Tibial nerve (tissue), 4 donors: Measurements from ENCODE around the gene CLASRP. TPM values are rescaled to one million over a fixed set of nuclear protein-coding genes. Genes with fewer than 3 reads are reported as not detected.

ENCODE experiments used
- DNase-seq, 2 donors: peaks; one replicate each; pipeline ENCODE4 v3.0.0-alpha.2; 2019; ENCODE audit warnings: low spot score in 2 of 2
- H3K27ac ChIP-seq, 4 donors: fragments of 200-600 bp; sonication (generic) in 3 of 4; one replicate each; pipeline ENCODE4 v1.5.1; 2017 to 2019; ENCODE audit warnings: mild to moderate bottlenecking in 1 of 4
- H3K27me3 ChIP-seq, 2 donors: fragments of 200-600 bp; sonication (generic) in 1 of 2; one replicate each; pipeline versions ENCODE4 v1.5.1 to v1.6.0; 2017 to 2019
- H3K36me3 ChIP-seq, 3 donors: fragments of 200-600 bp; sonication (generic); one replicate each; pipeline ENCODE4 v1.5.1; 2018 to 2019
- H3K4me1 ChIP-seq, 4 donors: fragments of 200-600 bp; sonication (generic) in 3 of 4; one replicate each; pipeline ENCODE4 v1.5.1; 2017 to 2019
- H3K4me3 ChIP-seq, 4 donors: fragments of 200-600 bp; sonication (generic) in 3 of 4; one replicate each; pipeline ENCODE4 v1.5.1; 2017 to 2019; ENCODE audit warnings: mild to moderate bottlenecking in 1 of 4, moderate library complexity in 1 of 4
- H3K9me3 ChIP-seq, 4 donors: fragments of 200-600 bp; sonication (generic) in 3 of 4; one replicate each; pipeline ENCODE4 v1.5.1; 2017 to 2019
- EP300 ChIP-seq, 2 donors: sonication (generic); formaldehyde crosslinking; IDR thresholded peaks; one replicate each; pipeline ENCODE4 v1.6.1; 2017; ENCODE audit warnings: antibody characterized with exemption in 2 of 2, mild to moderate bottlenecking in 1 of 2
- POLR2A ChIP-seq, 2 donors: fragments of 450-650 bp; IDR thresholded peaks; one replicate each; pipeline ENCODE4 v1.6.1; 2017; ENCODE audit warnings: antibody characterized with exemption in 2 of 2, mild to moderate bottlenecking in 2 of 2, moderate library complexity in 2 of 2
- WGBS, 2 donors: methylation state at CpG; one replicate each; pipeline ENCODE4 v1.1.5; 2018; 5-methylcytosine and 5-hydroxymethylcytosine counted together
- total RNA-seq, 4 donors: library from RNA; depleted of rRNA; stranded (reverse); fragments of >200 nt; gene quantifications; one replicate each; pipeline ENCODE4 v1.1.0, GENCODE V29; 2016
- TF ChIP-seq, protein P1 (sequence below), 5 experiments: fragments of 200-600 bp in 3 of 5; fragments of 450-650 bp in 2 of 5; sonication (generic) in 3 of 5; IDR thresholded peaks; one replicate each; pipeline ENCODE4 v1.5.1; 2016 to 2019; ENCODE audit warnings: antibody characterized with exemption in 5 of 5, mild to moderate bottlenecking in 3 of 5, moderate library complexity in 2 of 5

Gene CLASRP
- total RNA-seq, 4 donors from 2014 or later: 72.8 to 109 (median 95.5) TPM

GRCh38 chr19:45090034-45090433, 51.2 kb downstream of the CLASRP start:
- no peaks in the 10 kb centered on the region for H3K27me3 ChIP-seq
- 88 to 92% methylated on average over 17 of the region's 17 CpGs for WGBS, 2 donors
- H3K4me1 ChIP-seq: peaks cover 0 to 28% (median 23%) of the 10 kb centered on the region in 4 donors
- H3K9me3 ChIP-seq: no peaks in the 10 kb centered on the region
- H3K36me3 ChIP-seq: peaks cover 0 to 49% (median 0%) of the 10 kb centered on the region in 3 donors
- H3K4me3 ChIP-seq: no peak overlapping the region
- no peak for DNase-seq
- TF ChIP-seq EP300 (IDR thresholded peaks at IDR 0.05): no peak
- no peak for TF ChIP-seq POLR2A (IDR thresholded peaks at IDR 0.05)
- TF ChIP-seq, protein P1, sequence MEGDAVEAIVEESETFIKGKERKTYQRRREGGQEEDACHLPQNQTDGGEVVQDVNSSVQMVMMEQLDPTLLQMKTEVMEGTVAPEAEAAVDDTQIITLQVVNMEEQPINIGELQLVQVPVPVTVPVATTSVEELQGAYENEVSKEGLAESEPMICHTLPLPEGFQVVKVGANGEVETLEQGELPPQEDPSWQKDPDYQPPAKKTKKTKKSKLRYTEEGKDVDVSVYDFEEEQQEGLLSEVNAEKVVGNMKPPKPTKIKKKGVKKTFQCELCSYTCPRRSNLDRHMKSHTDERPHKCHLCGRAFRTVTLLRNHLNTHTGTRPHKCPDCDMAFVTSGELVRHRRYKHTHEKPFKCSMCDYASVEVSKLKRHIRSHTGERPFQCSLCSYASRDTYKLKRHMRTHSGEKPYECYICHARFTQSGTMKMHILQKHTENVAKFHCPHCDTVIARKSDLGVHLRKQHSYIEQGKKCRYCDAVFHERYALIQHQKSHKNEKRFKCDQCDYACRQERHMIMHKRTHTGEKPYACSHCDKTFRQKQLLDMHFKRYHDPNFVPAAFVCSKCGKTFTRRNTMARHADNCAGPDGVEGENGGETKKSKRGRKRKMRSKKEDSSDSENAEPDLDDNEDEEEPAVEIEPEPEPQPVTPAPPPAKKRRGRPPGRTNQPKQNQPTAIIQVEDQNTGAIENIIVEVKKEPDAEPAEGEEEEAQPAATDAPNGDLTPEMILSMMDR (IDR thresholded peaks at IDR 0.05): no peak
- no peak overlapping the region for H3K27ac ChIP-seq

DNA sequence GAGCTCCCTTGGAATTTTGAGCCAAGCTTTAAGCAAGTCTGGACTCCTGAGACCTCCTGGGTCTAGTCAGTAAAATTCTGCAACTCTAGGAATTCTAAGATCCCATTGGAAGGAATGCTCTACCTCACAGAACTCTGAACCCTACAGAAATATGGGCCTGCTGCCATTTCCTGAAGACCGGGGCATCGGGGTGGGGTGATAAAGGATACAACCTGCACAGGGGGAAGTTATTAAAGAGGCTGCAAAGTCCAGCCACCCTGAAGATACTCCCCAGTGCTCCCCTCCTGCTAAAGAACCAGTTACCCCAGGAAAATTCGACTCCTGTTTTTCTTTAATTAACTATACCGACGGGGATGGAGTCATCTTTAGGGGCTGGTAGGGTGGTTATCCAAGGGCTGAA, 51.8 kb downstream of the CLASRP start:
- peak overlapping the region in 3 of 4 donors; percentile 87 to 99 (median 98) for H3K4me3 ChIP-seq
- no peaks in the 10 kb centered on the region for H3K9me3 ChIP-seq
- H3K27me3 ChIP-seq: no peaks in the 10 kb centered on the region
- TF ChIP-seq, protein P1 (IDR thresholded peaks at IDR 0.05): no peak
- TF ChIP-seq POLR2A (IDR thresholded peaks at IDR 0.05) (no peak), EP300 (IDR thresholded peaks at IDR 0.05) (no peak)
- peaks cover 0 to 34% (median 26%) of the 10 kb centered on the region in 4 donors for H3K4me1 ChIP-seq
- H3K27ac ChIP-seq: peak overlapping the region in 1 of 4 donors; percentile 85
- H3K36me3 ChIP-seq: peaks cover 0 to 44% (median 0%) of the 10 kb centered on the region in 3 donors
- no peak for DNase-seq
- 53 to 54% methylated on average over 5 of the region's 5 CpGs for WGBS, 2 donors

DNA sequence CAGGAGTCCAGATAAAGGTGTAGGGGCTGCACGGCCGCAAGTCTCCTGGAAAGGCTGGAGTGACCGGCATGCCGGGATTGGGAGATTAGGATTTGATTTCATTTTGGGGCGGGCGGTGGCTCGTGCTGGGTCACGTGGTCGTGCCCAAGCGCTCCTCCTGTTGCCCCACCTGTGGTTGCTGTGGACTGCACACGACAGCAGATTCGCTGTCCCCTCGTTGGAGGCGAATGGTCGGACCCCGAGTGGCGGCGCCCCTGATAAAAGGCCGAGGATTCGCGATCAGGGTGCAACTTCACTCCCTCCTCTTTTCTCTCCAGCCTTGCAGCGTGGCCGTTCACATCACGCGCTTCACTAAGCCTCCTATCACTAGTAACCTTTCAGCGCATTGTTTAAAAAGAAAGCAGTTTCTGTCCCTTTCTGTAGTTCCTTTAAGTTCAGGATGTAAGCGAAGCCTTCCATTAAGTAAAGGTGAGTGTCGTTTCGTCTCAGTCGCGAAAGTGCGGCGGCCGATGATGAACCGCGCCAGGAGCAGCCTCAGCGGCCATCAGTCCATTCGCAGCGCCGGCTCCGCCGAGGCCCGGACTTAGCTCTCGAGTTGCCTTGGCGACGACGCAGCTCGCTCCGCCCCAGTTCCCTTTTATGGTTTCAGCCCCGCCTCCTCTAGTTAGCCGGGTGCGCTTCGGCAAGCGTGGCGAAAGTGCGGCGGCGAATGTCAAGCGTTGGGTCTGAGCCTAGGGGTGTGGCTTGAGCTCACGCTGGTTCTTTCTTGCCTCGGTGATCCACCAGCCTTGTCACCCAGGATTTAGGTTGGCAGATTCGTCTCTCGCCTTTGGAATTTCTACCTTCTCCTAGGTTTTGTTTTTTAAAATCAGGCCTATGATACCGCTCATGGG, 52.4 kb downstream of the CLASRP start:
- peak in 1 of 2 donors; percentile 44 for TF ChIP-seq POLR2A (IDR thresholded peaks at IDR 0.05)
- TF ChIP-seq, protein P1 (IDR thresholded peaks at IDR 0.05): peak in 1 of 5 experiments; percentile 29
- TF ChIP-seq EP300 (IDR thresholded peaks at IDR 0.05): peak; percentile 54 to 86
- Histone ChIP-seq H3K27ac (peak overlapping the region; percentile 82 to 88 (median 84)), H3K4me3 (peak overlapping the region; percentile 56 to 99 (median 92)), H3K4me1 (peaks cover 0 to 40% (median 29%) of the 10 kb centered on the region in 4 donors), H3K9me3 (no peaks in the 10 kb centered on the region), H3K36me3 (peaks cover 0 to 39% (median 0%) of the 10 kb centered on the region in 3 donors), H3K27me3 (no peaks in the 10 kb centered on the region)
- peak; percentile 96 to 98 for DNase-seq
- WGBS, 2 donors: 8% methylated on average over 47 to 64 of the region's 64 CpGs

DNA sequence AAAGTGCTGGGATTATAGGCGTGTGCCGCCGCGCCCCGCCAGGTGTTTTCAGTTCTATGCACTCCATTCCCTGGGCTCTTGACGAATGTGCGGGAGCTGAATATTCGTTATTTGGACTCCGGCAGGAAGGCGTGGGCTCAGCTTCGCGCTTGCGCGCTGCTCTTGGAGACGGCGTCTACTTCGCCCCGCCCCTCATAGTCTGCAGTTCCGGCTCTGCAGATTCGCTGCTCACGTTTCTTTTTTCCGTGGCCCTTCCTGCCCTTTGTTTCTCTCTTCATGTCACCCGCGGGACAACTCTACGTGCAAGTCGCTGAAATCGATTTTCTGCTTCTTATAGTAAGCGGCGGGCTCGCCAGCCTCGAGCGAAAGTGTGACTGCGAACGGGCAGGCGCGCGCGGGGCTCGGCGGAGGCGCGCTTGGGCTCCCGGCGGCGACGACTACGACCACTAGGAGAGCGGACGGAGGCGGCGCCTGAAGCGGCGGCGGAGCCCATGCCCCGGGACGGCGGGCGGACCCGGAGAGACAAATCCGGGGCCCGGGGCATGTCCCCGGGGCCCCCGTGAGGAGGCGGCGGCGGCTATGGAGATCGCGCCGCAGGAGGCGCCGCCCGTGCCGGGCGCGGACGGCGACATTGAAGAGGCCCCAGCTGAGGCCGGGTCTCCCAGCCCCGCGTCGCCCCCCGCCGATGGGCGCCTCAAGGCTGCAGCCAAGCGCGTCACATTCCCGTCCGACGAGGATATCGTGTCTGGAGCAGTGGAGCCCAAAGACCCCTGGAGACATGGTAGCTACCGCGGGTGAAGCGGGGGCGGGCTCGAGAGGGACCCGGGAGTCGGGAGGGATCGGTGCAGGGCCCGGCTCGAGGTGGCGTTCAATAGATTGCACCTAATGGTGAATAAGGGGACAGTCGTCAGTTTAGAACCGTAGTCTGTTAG, 54.2 kb downstream of the CLASRP start, which contains the start of gene PPP1R37:
Gene PPP1R37 (plus strand): TSS at position 433 of the 932 bp plus-strand sequence. CDS start 147 bp downstream, at position 580.
- TF ChIP-seq, protein P1 (IDR thresholded peaks at IDR 0.05): peak in 4 of 5 experiments; percentile 8 to 65 (median 42)
- peak; percentile 83 to 90 for TF ChIP-seq EP300 (IDR thresholded peaks at IDR 0.05)
- peak in 1 of 2 donors; percentile 31 for TF ChIP-seq POLR2A (IDR thresholded peaks at IDR 0.05)
- Histone ChIP-seq H3K27ac (peak within 1 kb of the TSS; percentile 82 to 88 (median 84)), H3K4me3 (peak within 1 kb of the TSS; percentile 56 to 99 (median 92)), H3K4me1 (peaks cover 0 to 58% (median 37%) of the 10 kb centered on the region in 4 donors), H3K27me3 (no peaks in the 10 kb centered on the region), H3K36me3 (peaks cover 0 to 24% (median 0%) of the 10 kb centered on the region in 3 donors), H3K9me3 (no peaks in the 10 kb centered on the region)
- WGBS, 2 donors: 0% methylated on average over 60 to 95 of the region's 103 CpGs
- peak; percentile 79 to 92 for DNase-seq
